Measurements from ENCODE around the gene EXPH5.

The EXPH5 gene

DNA sequence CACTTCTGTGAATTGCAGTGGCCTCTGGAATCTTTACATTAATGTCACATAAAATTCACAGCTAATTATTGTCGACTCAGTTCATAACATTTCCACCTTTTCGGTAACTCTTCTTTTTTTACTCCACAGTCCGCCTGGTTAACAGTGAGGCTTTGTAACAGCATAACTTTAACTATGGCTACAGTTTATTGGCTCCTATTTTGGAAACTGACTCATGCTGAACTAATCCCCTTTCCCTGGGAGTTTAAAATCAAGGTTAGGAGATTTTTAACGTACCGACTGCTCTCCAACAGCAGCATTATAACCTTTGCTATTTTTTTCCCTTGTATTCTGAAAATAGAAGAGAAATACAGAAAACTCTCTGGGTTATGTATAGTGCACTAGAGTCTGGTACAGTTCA lies 92.2 kb downstream of the EXPH5 start:
- no peak for DNase-seq

DNA sequence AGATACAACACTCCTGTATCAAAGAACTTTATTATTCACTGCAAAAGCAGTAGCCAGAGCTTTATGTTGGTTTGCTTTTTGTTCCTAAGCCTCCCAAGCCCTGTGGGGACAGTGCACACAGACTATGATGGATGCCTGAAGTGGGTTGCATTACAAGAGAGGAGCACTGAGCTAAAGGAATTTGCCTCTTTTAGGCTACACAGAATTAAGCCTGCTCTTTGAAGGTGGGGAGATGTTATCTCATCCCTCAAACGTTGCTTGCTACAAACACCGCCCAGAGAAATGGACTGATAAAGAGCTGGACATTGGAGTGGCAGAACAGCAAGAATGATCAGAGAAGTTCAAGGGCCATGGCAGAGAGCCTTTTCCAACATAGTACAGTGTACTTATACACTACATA lies 92.8 kb downstream of the EXPH5 start:
- no peak for DNase-seq

DNA sequence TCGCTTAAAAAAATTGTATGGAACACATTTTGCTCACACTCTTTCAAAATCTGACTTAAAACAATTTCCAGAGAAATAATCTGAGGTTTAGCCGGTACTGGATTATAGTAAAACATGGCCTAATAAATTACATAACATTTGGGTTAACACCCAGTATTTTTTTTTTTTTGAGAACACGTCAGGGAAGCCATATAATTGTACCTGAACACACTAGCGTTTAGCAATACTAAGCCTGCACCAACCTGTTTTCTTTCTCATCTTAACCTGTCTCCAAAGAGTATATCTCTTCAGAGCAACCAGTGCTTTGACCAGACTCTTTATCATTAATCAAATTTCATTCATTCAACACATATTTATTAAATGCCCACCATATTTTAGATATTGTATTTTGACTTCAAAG lies 93.4 kb downstream of the EXPH5 start:
- DNase-seq = no peak

DNA sequence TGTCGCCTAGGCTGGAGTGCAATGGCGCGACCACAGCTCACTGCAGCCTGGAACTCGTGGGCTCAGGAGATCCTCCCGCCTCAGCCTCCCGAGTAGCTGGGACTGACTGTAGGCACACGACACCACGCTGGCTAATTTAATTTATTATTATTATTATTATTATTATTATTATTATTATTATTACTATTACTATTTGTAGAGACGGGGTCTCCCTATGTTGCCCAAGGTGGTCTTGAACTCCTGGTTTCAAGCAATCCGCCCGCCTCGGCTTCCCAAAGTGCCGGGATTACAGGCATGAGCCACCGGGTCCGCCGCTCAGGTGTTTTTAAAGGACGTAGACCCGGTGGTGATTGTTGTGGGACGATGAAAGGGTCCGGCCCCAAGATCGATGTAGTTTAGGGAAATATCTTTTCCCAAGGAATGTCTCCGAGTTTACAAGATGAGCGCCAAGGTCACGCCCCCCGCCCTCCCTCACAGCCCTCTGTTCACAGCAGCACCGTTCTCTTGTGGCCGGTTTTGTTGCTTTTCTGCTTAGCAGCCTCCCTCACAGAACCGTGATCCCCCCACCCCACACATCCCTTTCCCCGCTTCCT lies 94.7 kb downstream of the EXPH5 start:
- no peak for DNase-seq

DNA sequence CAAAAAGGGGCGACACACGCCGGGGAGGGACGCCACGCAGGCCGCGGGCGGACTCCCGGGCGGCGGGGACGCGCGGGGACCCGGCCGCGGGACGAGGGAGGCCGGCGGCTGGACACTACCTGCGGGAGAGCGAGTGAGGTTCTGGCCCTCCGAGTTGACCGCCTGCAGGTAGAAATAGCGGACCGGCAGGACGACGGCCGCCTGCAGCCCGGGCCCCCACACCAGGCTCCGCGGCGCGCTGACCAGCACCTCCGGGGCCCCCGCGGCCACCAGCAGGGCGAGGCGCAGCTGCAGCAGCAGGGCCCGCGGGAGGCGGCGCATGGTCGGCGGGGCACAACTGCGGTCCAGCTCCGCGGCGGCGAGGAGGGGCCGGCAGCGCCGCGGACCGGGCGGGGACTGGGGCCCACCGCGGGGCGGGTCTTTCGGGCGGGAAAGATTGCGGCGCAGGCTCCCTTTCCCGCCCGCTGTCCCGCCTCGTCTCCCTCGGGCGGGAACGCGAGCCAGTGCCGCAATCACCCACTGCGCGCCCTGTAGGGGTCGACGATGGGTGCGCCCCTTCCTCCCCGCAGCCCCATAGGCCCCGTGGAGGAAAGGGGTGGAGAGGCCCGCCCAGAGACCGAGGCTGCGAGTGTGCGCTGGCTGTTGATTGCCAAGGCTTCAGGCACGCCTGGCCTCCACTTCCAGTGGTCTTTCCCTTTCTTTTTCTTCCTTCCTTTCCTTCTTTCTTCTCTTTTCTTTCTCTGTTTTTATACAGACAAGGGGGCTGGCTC lies 95.3 kb downstream of the EXPH5 start, which contains the start of gene POGLUT3:
TSS of gene POGLUT3 (minus strand) at position 339 of the 770 bp plus-strand sequence. CDS start at position 321, 18 bp downstream.
- no peak for DNase-seq

DNA sequence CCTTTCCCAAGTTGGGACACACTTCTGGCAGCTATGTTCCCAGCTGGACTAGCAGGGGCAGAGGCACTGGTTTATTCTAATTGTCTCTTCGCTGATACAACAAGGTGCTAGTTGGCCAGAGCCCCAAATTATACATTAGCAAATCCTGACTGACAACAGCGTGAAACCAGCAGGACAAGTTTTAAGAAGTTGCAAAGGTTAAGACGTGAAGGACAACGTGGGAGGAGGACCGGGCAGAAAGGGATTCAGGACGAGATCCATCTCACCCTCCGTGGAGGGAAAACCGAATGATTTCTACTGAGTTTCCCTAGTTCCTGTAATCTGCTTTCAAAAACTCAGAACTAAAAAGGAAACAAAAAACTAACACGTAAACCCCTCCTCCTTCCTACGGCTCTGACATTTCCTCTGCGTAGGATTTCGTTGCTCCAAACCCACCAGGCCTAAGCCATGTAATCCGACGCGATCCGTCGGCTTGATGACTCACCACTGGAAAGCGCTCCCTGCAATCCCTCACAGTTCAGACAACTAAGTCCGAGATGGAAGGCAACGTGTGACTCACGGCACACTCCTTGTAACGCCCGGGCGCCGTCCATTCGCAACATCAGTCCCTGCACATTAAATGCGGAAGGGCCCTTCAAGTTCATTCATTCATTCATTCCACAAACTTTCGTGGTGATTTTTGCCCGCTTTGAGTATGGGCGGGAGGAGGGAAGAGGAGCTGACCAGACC lies 96.1 kb downstream of the EXPH5 start:
- no peak for DNase-seq

DNA sequence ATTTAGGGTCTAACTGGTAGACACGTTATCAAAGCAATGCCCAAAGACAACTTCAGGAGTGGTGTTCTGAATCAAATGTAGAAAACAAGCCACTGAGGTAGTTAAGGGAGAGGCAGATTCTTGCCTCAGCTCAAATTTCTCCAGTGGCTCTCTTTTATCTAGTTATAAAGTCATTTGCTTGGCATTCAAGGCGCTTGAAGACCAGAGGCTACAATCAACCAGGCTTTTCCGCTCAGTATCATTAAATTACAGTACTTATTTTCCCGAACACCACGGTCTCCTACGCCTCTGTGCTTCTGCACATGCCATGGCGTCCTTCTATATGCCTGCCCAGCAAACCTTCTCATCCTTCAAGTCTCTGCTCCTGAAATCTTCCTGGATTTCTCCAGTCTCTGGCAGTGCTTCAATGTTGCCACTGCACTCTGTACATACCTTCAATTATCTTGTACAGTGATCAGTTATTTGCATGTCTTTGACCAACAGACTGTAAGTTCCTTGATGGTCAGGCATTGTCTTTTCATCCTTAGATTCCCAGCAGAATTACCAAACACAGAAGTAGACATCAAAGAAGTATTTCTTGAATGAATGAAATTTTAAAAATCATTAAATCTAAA lies 96.8 kb downstream of the EXPH5 start:
- no peak for DNase-seq

DNA sequence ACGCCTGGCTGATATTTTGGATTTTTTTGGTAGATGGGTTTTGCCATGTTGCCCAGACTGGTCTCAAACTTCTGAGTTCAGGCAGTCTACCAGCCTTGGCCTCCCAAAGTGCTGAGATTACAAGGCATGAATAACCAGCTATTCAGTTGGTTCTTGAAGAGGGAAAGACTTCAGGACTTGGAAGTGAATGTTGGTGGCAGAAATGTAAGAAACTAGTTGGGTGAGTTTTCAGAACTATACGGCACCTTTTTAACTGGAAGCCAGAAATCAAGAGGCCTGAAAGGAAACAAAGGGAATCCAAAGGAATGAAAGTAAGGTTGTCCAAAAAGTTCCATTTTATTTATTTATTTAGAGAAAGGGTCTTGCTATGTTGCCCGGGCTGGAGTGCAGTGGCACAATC lies 98.2 kb downstream of the EXPH5 start:
- DNase-seq = no peak

DNA sequence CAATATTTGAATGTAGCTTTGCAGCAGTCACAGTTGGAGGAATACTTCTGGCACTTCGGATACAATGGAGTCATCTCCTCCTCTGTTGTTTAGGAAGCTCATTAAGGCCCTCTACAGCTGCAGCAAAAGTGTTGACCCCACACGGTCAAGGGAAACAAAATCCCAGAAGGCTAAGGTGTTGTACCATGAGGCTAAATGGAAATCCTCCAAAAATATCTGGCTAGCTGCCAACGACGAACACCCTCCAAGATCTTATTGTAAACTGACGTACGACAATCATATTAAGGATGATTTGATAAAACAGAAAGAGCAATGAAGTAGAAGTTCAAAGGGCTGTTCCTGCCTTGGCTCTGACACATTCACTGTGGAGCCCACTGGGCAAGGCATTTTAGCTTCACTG lies 99.4 kb downstream of the EXPH5 start:
- no peak for DNase-seq

DNA sequence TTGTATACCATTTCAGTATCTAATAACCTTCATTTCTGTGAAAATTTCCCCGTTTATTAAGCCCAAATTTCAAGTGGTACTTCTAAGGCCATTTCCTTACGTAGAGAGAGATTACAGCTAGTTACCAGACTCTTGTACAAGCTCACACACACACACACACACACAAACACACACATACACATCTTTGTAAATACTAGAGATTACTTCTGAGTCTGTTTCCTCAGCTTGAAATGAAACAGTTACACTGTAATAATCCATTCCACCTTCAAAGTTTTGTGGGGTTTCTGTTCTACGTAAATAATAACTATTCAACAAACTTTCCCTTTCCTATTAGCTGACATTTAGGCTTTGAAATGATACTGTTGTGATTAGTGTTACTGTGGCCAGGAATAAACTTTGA lies 101.6 kb downstream of the EXPH5 start:
- DNase-seq = no peak

DNA sequence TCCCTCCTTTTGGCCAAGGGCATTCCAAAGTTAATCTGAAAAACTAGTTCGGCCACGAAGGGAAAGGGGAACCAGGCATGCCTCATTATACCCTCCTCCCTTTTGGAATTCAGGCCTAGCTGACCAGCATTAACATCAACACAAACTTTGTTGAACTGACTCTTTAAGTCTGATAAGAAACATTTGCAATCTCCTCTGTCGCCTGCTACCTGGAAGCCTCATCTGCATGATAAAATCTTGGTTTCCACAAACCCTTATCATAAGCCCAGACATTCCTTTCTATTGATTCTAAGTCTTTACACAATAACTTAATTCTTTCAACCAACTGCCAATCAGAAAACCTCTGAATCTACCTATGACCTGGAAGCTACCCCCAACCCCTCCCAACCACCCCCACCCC lies 106.7 kb downstream of the EXPH5 start:
- no peak for DNase-seq

DNA sequence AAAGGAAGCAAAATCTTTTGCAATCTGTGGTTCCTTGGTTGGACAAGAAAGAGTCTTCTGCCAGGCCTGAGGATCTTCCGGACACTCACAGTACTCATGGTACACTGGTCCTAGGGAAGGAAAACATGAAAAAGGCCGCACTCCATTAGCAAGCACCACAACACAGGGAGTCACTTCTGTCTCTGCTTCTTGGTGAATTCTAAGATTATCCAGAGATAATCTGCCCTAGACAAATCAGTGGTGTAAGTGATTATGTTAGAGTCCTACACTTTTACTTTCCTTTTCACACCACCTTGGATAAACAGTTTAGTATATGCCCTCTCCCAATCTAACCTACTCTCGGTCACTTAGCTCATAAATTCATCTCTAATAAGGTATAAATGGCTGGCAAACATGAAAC lies 107.2 kb downstream of the EXPH5 start:
- no peak for DNase-seq

DNA sequence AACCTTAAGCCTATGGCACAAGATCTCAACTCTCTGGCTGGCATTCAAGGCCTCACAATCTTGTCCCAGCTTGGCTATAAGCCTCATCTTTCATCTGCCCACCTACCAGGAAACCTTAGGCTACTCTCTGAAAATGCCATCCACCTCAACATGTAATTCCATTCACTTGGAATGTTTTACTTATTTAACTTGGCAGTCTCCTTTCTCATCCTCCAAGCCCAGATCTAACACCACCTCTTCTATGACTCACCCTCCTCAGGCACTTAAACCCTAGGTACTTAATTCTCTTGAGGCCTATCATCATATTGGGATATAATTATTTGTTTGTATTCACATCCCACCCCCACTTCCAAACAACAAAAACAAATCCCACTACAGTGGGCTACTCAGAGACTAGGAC lies 110.4 kb downstream of the EXPH5 start:
- no peak for DNase-seq

DNA sequence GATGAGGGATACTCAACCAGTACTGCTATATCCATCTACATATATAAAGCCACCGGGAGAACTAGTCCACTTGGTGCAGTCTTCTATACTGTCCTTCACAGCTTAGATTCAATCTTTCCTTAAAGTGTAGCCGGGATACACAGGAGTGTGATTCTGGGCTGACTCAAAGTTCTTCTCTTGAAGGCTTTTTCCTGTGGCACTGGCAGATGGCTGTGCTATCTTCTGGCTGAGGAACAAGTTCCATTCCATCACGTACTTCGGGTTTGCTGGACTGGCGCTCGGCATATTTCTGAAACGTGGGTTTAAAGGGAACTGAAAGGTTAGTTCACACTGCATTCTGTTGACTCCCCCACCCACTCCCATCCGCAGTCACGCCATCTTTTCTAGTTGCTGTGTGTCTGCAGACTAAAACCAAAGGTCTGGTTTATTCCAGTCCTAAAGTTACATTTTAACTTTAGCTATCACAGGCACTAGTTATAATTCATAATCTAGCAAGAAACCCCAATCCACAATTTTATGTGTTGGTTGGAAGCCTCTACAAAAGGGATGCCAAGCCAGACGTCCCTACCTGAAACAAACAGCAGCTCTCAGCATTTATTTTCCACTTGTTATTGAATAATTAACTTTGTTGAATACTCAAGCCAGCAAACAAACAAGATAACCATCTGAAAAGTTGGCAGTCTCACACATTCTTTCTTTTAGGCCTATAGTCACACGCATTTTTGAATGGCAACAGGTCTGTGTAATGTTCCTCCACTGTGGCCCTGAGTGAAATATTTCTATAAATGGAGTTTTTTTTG lies 118.7 kb downstream of the EXPH5 start:
- no peak for DNase-seq

DNA sequence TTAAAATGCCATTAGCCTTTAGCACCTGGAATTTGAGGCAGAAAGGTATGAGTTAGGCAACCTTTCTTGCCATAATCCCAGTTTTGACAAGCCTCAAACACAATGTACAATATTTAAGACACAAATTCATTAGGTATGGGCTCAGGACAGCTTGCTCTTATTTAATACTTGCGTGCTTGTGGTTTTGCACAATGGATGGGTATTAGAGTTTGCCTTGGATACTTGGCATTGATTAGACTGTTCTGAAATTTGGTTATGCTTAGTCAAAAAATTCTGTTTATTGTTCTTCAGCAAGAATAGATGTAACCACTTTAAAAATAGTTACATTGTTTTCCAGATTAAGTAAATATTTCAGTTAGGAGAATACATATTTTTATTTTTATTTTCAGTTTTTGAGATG lies 120.9 kb downstream of the EXPH5 start:
- DNase-seq = no peak

DNA sequence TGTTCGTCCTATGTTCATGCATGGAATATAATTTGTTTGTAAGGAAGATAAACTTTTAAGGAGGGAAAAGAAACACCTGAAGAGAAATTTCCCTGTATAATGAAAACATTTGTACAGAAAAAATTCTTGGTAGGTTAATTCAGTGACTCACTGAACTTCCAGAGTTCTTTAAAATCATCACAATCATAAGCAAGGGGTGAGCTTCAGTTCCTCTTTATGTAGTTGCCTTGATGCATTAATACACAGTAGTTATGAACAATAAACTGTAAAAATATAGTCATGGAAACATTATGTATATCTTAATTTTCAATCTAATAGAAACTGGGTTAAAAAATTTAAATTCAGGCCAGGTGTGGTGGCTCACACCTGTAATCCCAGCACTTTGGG lies 125.1 kb downstream of the EXPH5 start:
- DNase-seq = no peak

DNA sequence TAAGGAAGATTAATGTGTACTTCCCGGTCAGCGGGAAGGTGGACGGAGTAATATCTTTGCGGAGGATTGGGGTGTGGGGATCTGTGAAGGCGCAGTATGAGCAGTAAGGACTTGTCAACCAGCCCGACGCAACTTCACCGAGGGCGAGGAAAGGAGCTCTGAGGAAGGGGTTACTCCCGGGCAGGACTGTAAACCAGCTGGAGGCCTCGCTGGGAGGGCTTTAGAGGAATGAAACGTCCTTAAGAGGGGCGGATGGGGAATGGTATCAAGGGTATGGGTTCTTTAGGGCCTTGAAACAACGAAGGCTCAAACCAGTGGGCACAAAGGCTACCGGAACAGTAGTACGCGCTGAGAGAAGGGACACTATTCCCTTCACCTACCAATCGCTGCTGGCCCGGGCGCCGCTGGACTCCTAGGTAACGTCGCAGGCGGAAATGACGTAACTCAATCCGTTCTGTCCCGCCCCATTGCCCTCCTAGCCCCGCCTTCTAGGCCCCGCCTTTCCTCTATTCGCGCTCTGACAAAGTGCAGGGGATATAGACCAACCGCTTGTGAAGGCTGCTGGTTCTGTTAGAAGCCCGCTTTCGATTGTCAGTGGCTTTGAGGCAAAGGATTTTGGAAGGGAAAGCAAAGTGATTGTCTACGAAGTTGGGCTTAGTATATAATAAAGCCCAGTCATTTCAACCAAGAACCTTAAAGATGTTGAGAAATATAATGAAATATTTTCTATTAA lies 126.3 kb downstream of the EXPH5 start, which contains the start of gene C11orf65:
TSS of gene C11orf65 (minus strand) at position 439 of the 733 bp plus-strand sequence. CDS start 5,970 bp downstream, outside the sequence.
- DNase-seq = peak; percentile 95 to 98

DNA sequence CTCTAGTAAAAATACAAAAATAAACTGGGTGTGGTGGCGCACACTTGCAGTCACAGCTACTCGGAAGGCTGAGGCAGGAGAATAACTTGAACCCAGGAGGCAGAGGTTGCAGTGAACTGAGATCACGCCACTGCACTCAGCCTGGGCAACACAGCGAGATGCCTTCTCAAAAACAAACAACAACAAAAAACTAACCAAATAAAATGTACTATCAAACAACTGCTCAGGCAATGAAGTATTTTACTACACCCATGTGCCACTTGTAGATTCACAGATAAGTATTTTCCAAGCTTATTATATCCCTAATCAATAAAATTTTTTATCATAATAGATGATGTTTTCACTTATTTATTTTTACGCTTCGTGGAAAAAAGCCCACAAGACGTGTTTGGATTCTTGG lies 127.2 kb downstream of the EXPH5 start:
- no peak for DNase-seq
